Stimulated activated CD8-positive, alpha-beta memory T cell treated with anti-CD3 and anti-CD28 coated beads, Interleukin-15, amount 100 ng/mL, for 1 hour (primary cell): ENCODE data around the gene S100B.
"Not testable (repeated sequence)": the region's sequence is repeated elsewhere in the genome, so short reads cannot be mapped to it uniquely, and the experiment has no call there.

ENCODE experiments used
- DNase-seq: peaks from one replicate; pipeline ENCODE4 v3.0.0-alpha.2; 2020; ENCODE audit warnings: low read depth

Gene S100B

GRCh38 chr21:46600978-46601377 lies 3.9 kb downstream of the S100B start:
- DNase-seq = no peak

DNA sequence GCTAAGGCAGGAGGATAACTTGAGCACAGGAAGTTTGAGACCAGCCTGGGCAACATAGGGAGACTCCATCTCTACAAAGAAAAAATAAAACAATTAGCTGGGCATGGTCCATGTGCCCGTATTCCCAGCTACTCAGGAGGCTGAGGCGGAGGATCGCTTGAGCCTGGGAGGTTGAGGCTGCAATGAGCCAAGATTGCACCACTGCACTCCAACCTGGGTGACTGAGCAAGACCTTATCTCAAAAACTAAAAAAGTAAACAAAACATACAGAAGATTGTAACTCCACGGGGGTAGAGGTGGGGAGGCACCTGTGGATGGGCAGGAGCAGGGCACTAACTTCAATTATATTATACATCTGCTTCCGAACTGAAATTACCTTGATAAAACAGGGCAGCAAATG lies 4.6 kb downstream of the S100B start:
- no peak for DNase-seq

GRCh38 chr21:46598581-46599572 lies 6.0 kb downstream of the S100B start:
- DNase-seq = no peak

- no peak for DNase-seq
These were observed 7.0 kb downstream of the S100B start for GRCh38 chr21:46597896-46598343.

- no peak for DNase-seq
These were observed 7.9 kb downstream of the S100B start for GRCh38 chr21:46597031-46597430.

- DNase-seq = no peak
These were observed 8.7 kb downstream of the S100B start for GRCh38 chr21:46596201-46596600.

DNA sequence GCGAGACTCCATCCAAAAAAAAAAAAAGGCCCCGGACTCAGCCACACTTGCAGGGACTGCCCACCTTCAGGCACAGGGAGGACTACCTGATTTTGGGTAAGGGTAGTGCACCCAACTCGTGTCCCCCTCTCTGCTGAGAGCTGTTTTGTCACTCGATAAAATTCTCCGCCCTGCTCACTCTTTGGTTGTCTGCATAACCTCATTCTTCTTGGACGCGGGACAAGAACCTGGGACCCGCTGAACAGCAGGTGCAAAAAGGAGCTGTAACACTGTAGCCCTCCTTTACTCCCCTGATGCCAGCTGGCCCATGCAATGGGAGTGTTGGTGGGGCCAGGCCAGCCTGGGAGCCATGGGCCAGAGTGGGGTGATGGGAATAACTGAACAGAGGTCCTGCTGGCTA lies 10.6 kb downstream of the S100B start:
- DNase-seq = no peak

- no peak for DNase-seq
These were observed 19.5 kb downstream of the S100B start for GRCh38 chr21:46585191-46585953.

DNA sequence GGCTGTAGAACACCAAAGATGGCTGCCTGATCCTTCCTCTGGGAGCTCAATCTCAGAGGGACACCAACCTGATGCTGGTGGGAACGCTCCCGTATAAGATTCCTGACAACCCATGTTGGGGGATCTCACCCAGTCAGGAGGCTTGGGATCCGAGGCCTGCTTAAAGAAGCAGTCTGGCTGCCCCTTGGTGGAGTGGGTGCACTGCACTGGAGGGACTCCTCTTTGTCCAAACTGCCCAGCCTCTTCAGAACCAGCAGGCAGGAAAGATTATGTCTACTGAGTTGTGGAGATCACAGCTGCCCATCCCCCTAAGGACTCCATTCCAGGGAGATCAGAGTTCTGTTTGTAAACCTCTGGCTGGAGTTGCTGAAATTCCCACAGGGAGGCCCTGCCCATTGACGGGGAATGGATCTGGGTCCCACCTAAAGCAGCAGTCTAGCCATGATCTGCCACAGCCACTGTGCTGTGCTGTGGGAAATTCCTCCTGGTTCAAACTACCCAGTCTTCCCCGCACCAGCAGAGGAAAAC lies 23.0 kb downstream of the S100B start:
- DNase-seq = no peak

DNA sequence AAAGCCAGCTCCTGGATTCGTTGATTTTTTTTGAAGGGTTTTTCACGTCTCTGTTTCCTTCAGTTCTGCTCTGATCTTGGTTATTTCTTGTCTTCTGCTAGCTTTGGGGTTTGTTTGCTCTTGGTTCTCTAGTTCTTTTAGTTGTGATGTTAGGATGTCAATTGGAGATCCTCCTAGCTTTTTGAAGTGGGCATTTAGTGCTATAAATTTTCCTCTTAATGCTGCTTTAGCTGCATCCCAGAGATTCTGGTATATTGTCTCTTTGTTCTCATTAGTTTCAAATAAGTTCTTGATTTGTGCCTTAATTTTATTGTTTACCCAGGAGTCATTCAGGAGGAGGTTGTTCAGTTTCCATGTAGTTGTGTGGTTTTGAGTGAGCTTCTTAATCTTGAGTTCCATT lies 25.5 kb downstream of the S100B start:
- not testable (repeated sequence) for DNase-seq

GRCh38 chr21:46577786-46578185 lies 27.1 kb downstream of the S100B start:
- DNase-seq = not testable (repeated sequence)

- no peak for DNase-seq
These were observed 32.0 kb downstream of the S100B start for GRCh38 chr21:46572850-46573249.

DNA sequence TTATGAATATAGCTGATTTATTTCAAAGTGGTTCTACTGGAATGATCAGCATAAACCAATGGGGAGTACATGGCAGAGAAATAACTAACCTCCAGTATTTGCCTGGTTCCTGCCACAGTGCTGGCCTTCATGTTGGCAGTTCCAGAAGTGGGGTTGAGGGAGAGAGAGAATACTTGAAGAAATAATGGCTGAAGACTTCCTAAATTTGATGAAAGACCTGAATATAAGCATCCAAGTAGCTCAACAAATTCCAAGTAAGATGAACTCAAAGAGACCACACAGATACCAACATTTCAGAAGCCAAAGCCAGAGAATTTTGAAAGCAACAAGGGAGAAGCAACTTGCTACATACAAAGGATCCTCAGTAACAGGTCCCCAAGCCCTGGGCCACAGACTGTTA lies 34.3 kb downstream of the S100B start:
- DNase-seq = no peak

- no peak for DNase-seq
These were observed 34.8 kb downstream of the S100B start for GRCh38 chr21:46570119-46570518.

GRCh38 chr21:46569081-46569480 lies 35.8 kb downstream of the S100B start:
- DNase-seq = no peak

GRCh38 chr21:46568562-46568961 lies 36.3 kb downstream of the S100B start:
- no peak for DNase-seq

DNA sequence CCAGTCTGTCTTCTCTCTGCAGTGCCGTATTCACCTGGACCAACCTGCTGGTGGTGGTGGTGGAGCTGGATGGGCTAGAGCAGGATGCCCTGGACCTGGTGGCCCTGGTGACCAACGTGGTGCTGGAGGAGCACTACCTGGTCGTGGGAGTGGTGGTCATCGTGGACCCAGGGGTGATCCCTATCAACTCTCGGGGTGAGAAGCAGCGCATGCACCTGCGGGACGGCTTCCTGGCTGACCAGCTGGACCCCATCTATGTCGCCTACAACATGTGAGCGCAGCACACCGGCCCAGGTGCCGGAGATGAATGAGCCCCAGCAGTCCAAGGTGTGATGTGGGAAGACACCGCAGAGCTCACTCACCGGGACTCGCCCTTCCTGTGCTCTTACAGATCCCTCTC lies 37.5 kb downstream of the S100B start:
- DNase-seq = no peak

DNA sequence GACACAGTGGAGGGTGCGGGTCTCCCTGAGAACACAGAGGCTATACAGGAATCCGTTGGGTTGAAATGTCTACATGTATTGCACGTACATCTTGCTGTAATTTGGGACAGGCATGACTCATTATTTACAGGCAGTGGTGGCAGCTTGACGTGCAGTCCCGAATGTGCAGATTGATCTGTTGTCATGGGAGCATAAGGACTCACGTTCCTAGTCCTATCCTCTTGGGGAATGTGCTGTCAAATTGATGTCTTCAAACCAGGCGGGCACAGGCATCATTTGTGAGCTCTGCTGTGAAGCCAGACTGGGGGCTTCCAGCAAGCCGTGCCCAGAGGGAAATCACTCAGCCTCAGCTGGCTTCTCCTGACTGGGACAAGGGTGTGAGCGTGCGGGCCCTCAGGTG lies 40.5 kb downstream of the S100B start:
- DNase-seq = no peak

DNA sequence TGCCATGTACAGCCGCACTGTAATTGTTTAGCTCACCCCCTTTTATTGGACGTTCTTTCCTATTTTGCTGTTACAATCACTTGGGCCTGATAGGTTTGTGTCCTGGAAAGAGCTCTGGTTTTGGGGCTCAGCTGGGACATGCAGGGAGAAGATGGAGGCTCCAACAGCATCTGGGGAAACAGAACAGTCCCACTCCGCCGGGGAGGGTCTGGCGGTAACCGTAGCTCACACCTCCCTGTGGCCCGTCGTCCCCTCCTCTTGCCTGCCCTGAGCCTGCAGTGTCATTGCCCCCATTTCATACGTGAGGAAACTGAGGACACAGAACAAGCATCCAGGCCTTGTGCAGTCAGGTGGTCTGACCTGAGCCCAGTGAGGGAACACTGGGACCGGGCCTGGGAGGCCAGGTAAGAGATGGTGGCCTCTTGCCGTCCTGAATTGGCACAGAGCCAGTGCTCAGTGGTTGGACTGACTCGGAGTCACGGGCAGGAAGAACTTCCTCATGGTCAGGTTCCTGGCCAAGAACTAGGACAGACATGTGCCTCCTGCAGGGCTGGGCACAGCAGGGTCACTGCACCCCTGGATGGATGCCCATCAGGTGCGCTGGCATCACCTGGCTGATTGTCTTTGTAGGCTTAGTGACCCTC lies 41.8 kb downstream of the S100B start:
- DNase-seq = no peak

GRCh38 chr21:46562472-46562871 lies 42.4 kb downstream of the S100B start:
- DNase-seq = no peak

DNA sequence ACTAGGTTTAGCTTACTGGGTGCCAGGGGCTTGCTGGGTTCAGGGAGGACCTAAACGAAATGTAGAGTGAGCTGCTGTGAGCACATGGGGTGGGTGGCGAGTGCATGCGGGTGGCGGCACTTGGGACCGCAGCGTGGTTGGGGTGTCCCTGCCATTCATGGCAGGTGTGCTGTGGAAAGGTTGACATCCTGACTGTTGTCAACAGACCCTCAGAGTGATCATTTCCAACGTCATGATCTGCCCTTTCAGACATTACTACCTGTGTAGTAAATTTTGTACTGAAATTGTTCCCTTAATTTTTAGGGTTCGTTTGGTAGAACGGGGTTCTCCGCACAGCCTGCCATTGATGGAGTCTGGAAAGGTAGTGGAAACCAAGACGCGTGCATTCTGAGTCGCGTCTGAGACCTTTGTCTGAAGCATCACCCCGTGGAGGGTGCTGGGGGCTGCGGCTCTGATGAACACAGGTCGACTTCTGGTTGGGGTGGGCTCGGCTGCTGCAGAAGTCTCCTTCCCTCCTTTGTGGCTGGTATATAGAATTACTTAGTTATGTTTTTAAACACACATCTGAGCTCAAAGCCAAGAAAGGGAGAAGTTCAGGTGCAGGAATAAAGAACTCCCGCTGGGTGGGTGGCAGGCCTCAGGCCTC lies 43.3 kb downstream of the S100B start:
- no peak for DNase-seq
